PFSK-1 (cell line): ENCODE data around the gene LPAR1.

Source experiments
- POLR2AphosphoS5 ChIP-seq: IDR thresholded peaks from 2 replicates; pipeline ENCODE4 v1.6.1; 2012; ENCODE audit warnings: low read depth, mild to moderate bottlenecking, control low read depth, low read length, moderate library complexity
- REST ChIP-seq, 2 experiments: IDR thresholded peaks; 2 replicates each; pipeline versions ENCODE4 v1.6.1 to v1.8.0; 2011 to 2012; ENCODE audit warnings: low read depth in 2 of 2, low read length in 2 of 2, control low read depth in 1 of 2, inconsistent platforms in 1 of 2, mild to moderate bottlenecking in 1 of 2, moderate library complexity in 1 of 2; ENCODE audit not compliant: insufficient read depth in 1 of 2
- TAF1 ChIP-seq: IDR thresholded peaks from 2 replicates; pipeline ENCODE4 v1.6.1; 2012; ENCODE audit warnings: low read length, control low read depth, borderline replicate concordance; ENCODE audit not compliant: insufficient read depth

- TF ChIP-seq POLR2AphosphoS5 = no peak
- TF ChIP-seq REST (IDR thresholded peaks at IDR 0.05; ENCODE audit: insufficient read depth in 1 of 2, low read depth in 2 of 2, low read length in 2 of 2) = no peak
- no peak for TF ChIP-seq TAF1
These were observed 38.9 kb downstream of the LPAR1 start for GRCh38 chr9:110999379-110999778.
